HCT116 (cell line): ENCODE data around the gene LEFTY2. TPM values are rescaled to one million over a fixed set of nuclear protein-coding genes. Genes with fewer than 3 reads are reported as not detected.

ENCODE experiments used
- ATAC-seq: fragments of 200-7000 bp; cut with Tn5 transposase; 2 replicates; pipeline ENCODE4 v1.9.1; 2020; ENCODE audit warnings: mild to moderate bottlenecking, moderate library complexity
- BruUV-seq: library from RNA; stranded (reverse); fragments of 400-500 nt; replicated peaks from 2 replicates; lab custom pipeline; 2021; lab: Mats Ljungman, UMichigan
- CTCF ChIA-PET: fragments of 300-600 bp; sonication (Branson Sonifier 250); formaldehyde crosslinking; loops from one replicate; lab custom pipeline; 2021; ENCODE audit warnings: antibody characterized with exemption; lab: Charles Lee
- POLR2A ChIA-PET: fragments of 300-600, 350-600 bp; sonication (Branson Sonifier 250); formaldehyde crosslinking; loops from one replicate; lab custom pipeline; 2021; ENCODE audit warnings: antibody characterized with exemption; lab: Charles Lee
- RAD21 ChIA-PET, 2 experiments: fragments of 300-600 bp; sonication (Branson Sonifier 250); formaldehyde crosslinking; loops; one replicate each; lab custom pipeline; 2023; ENCODE audit warnings: low total read pairs in 2 of 2; ENCODE audit not compliant: uncharacterized antibody in 2 of 2, unreplicated experiment in 2 of 2, low non-redundant PET in 1 of 2; lab: Charles Lee
- DNase-seq: peaks from one replicate; pipeline ENCODE4 v3.0.0-alpha.2; 2010; ENCODE audit warnings: low read depth, low spot score
- H2AFZ ChIP-seq: fragments of 200-600 bp; shearing (Covaris generic), sonication (generic); 2 replicates; pipeline ENCODE4 v1.6.1; 2017; ENCODE audit warnings: low read depth, mixed run types, mixed read lengths, antibody characterized with exemption, low read length; ENCODE audit not compliant: poor library complexity, severe bottlenecking
- H3K27ac ChIP-seq: 2 replicates; pipeline ENCODE4 v1.5.1; 2012; ENCODE audit warnings: low read depth, low read length
- H3K27me3 ChIP-seq: fragments of 200-600 bp; sonication (generic); 2 replicates; pipeline ENCODE4 v1.6.1; 2016; ENCODE audit warnings: mixed run types, low read length, mixed read lengths; ENCODE audit not compliant: insufficient read depth
- H3K36me3 ChIP-seq, 2 experiments: fragments of 200-500 bp in 1 of 2; fragments of 200-600 bp in 1 of 2; sonication (Bioruptor generic) in 1 of 2; sonication (generic) in 1 of 2; 2 replicates each; pipeline versions ENCODE4 v1.5.1 to v1.6.1; 2014 to 2016; ENCODE audit warnings: low read length in 2 of 2, inconsistent platforms in 1 of 2, mixed read lengths in 1 of 2, mixed run types in 1 of 2; ENCODE audit not compliant: insufficient read depth in 2 of 2, control insufficient read depth in 1 of 2
- H3K4me1 ChIP-seq, 2 experiments: fragments of 200-600 bp in 1 of 2; sonication (generic) in 1 of 2; 2 replicates each; pipeline versions ENCODE4 v1.5.1 to v1.6.1; 2012 to 2017; ENCODE audit warnings: low read length in 2 of 2, inconsistent platforms in 1 of 2, mild to moderate bottlenecking in 1 of 2, mixed read lengths in 1 of 2, mixed run types in 1 of 2, moderate library complexity in 1 of 2; ENCODE audit not compliant: insufficient read depth in 2 of 2, control insufficient read depth in 1 of 2
- H3K4me2 ChIP-seq: fragments of 200-600 bp; sonication (generic); 2 replicates; pipeline ENCODE4 v1.6.1; 2017; ENCODE audit warnings: mixed run types, low read length, mixed read lengths
- H3K4me3 ChIP-seq, 2 experiments: fragments of 200-600 bp in 1 of 2; sonication (generic) in 1 of 2; replicated peaks in 1 of 2; 2 replicates each; pipeline ENCODE4 v1.5.1; 2011 to 2016; ENCODE audit warnings: low read length in 2 of 2, control low read depth in 1 of 2, low read depth in 1 of 2, mild to moderate bottlenecking in 1 of 2, mixed read lengths in 1 of 2, mixed run types in 1 of 2
- H3K79me2 ChIP-seq: fragments of 200-600 bp; sonication (generic); 2 replicates; pipeline ENCODE4 v1.6.1; 2017; ENCODE audit warnings: mild to moderate bottlenecking, mixed run types, low read length, moderate library complexity, mixed read lengths; ENCODE audit not compliant: insufficient read depth
- H3K9ac ChIP-seq: fragments of 200-600 bp; sonication (generic); 2 replicates; pipeline ENCODE4 v1.6.1; 2016; ENCODE audit warnings: low read length, mixed read lengths
- H3K9me2 ChIP-seq: fragments of 200-600 bp; sonication (generic), shearing (Covaris generic); 2 replicates; pipeline ENCODE4 v1.6.1; 2017; ENCODE audit warnings: mixed run types, mild to moderate bottlenecking, moderate library complexity; ENCODE audit not compliant: insufficient read depth
- H3K9me3 ChIP-seq, 2 experiments: fragments of 200-500 bp in 1 of 2; fragments of 200-600 bp in 1 of 2; sonication (Bioruptor generic) in 1 of 2; sonication (generic) in 1 of 2; 2 replicates each; pipeline ENCODE4 v1.6.1; 2014 to 2017; ENCODE audit warnings: low read length in 2 of 2, mixed read lengths in 2 of 2, inconsistent platforms in 1 of 2, low read depth in 1 of 2, mild to moderate bottlenecking in 1 of 2, mixed run types in 1 of 2, moderate library complexity in 1 of 2; ENCODE audit not compliant: control insufficient read depth in 1 of 2, insufficient read depth in 1 of 2
- H4K20me1 ChIP-seq: fragments of 200-600 bp; sonication (generic), shearing (Covaris generic); 2 replicates; pipeline ENCODE4 v1.6.1; 2017; ENCODE audit warnings: mixed run types, mild to moderate bottlenecking, moderate library complexity; ENCODE audit not compliant: insufficient read depth
- CEBPB ChIP-seq: IDR thresholded peaks from 2 replicates; pipeline ENCODE4 v1.6.1; 2012; ENCODE audit warnings: low read depth
- EGR1 ChIP-seq: IDR thresholded peaks from 2 replicates; pipeline ENCODE4 v1.6.1; 2012; ENCODE audit warnings: low read depth
- ELF1 ChIP-seq: IDR thresholded peaks from 2 replicates; pipeline ENCODE4 v1.6.1; 2012; ENCODE audit warnings: low read depth, borderline replicate concordance
- EZH2 ChIP-seq: fragments of 200-600 bp; sonication (generic); IDR thresholded peaks from 2 replicates; pipeline ENCODE4 v1.6.1; 2017; ENCODE audit warnings: antibody characterized with exemption, mixed run types
- EZH2phosphoT487 ChIP-seq: fragments of 200-600 bp; IDR thresholded peaks from 2 replicates; pipeline ENCODE4 v1.6.1; 2018; ENCODE audit warnings: antibody characterized with exemption, borderline replicate concordance
- JUND ChIP-seq: IDR thresholded peaks from 2 replicates; pipeline ENCODE4 v1.6.1; 2012
- POLR2A ChIP-seq: IDR thresholded peaks from 2 replicates; pipeline ENCODE4 v1.7.0; 2011; ENCODE audit warnings: borderline replicate concordance; ENCODE audit not compliant: insufficient read depth, insufficient read length; ENCODE audit errors: extremely low read depth
- POLR2AphosphoS5 ChIP-seq: IDR thresholded peaks from 2 replicates; pipeline ENCODE4 v1.6.1; 2011; ENCODE audit warnings: mild to moderate bottlenecking, low read depth, low read length, moderate library complexity
- RAD21 ChIP-seq: IDR thresholded peaks from 2 replicates; pipeline ENCODE4 v1.6.1; 2012; ENCODE audit warnings: low read depth, mild to moderate bottlenecking
- SIN3A ChIP-seq: IDR thresholded peaks from 2 replicates; pipeline ENCODE4 v1.6.1; 2012; ENCODE audit warnings: low read depth
- SP1 ChIP-seq: IDR thresholded peaks from 2 replicates; pipeline ENCODE4 v1.6.1; 2012; ENCODE audit warnings: low read depth
- SRF ChIP-seq: IDR thresholded peaks from 2 replicates; pipeline ENCODE4 v1.6.1; 2012; ENCODE audit warnings: low read depth
- TCF7L2 ChIP-seq: IDR thresholded peaks from 2 replicates; pipeline ENCODE4 v1.7.0; 2011; ENCODE audit warnings: borderline replicate concordance, inconsistent platforms; ENCODE audit not compliant: insufficient read depth, insufficient read length; ENCODE audit errors: extremely low read depth
- YY1 ChIP-seq: IDR thresholded peaks from 2 replicates; pipeline ENCODE4 v1.6.1; 2011; ENCODE audit warnings: low read length, low read depth, moderate library complexity, mild to moderate bottlenecking; ENCODE audit not compliant: insufficient replicate concordance; ENCODE audit errors: extremely low read depth
- ZFX ChIP-seq: fragments of 450-650 bp; IDR thresholded peaks from 2 replicates; pipeline ENCODE4 v1.6.1; 2017
- ZNF274 ChIP-seq: fragments of 200-500 bp; sonication (Bioruptor generic); IDR thresholded peaks from 2 replicates; pipeline ENCODE4 v1.6.1; 2014; ENCODE audit warnings: mild to moderate bottlenecking, low read depth, low read length, inconsistent platforms
- intact Hi-C: fragments of 100-400 bp; cut with micrococcal nuclease; formaldehyde crosslinking; loops from 2 replicates; pipeline ENCODE4 v1.10.0; 2022
- total RNA-seq: library from RNA; stranded (reverse); gene quantifications from one replicate; pipeline ENCODE4 v1.2.1, GENCODE V29; 2021; ENCODE audit not compliant: unreplicated experiment
- TF ChIP-seq, protein P1 (sequence below): IDR thresholded peaks from 2 replicates; pipeline ENCODE4 v1.6.1; 2011; ENCODE audit warnings: mild to moderate bottlenecking, low read length, moderate library complexity; ENCODE audit not compliant: insufficient replicate concordance; ENCODE audit errors: extremely low read depth
- TF ChIP-seq, protein P2 (sequence below): IDR thresholded peaks from 2 replicates; pipeline ENCODE4 v1.6.1; 2012; ENCODE audit warnings: low read depth

The LEFTY2 gene
- total RNA-seq, 1 experiment from 2014 or later: not detected

DNA sequence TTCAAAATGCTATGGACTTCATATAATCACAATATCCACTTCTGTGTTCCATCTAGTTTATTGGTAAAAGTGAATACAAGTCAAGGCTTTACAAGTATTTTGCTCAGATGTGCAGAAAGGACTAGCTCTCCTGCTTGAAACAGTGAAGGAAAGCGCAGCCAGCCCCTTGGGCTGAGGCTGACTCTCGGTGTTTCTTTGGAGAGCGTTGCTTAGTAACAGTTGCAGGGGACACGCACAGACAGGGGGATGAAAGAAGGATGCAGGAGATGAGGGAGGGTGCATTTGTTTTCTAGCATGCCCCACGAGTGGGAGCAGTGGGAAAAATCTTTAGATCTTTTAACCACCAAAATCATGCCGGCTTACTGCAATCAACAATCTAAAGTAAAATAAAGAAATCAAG is 26.1 kb downstream of the LEFTY2 start:
- POLR2A ChIA-PET: no interaction called here
- H4K20me1 ChIP-seq: no peaks in the 10 kb centered on the region

DNA sequence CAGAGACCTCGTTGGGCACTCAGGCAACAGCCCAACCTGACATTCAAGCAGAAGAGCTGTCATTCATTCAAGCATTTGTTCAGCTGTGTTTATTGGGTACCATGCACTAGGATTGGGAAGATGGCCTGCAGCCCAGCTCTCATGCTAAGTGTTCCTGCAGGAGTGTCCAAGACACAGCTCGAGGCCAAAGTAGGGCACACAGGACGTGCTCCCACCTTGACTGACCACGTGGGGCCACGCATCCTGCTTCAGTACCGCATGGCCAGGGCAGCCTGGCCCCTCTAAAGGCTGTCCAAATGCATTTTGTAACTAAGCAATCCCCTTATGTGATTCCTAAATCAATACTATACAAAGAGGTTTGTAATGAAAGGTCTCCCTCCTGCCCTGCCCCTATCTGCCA is 26.6 kb downstream of the LEFTY2 start:
- intact Hi-C loops: no loop called here
- DNase-seq (no peak), ATAC-seq (no peak)
- H3K27ac ChIP-seq: no peak overlapping the region
- H2AFZ ChIP-seq: no peak overlapping the region
- peaks cover 0 to 11% of the 10 kb centered on the region in 2 experiments; a peak in 3 of 4 replicates for H3K4me1 ChIP-seq
- no peaks in the 10 kb centered on the region for H4K20me1 ChIP-seq
- 0 out of 4 replicates have a peak, but pooled peaks cover 0 to under 1% of the 10 kb centered on the region in 2 experiments for H3K36me3 ChIP-seq
- POLR2A ChIA-PET: interaction anchor here (1.3 kb wide), 1 partner anchor 9 kb away, joined by 3 read pairs; the partner anchor contains the start of gene PYCR2
- no peaks in the 10 kb centered on the region for H3K79me2 ChIP-seq
- no peak overlapping the region for H3K4me3 ChIP-seq
- H3K9me3 ChIP-seq: no peaks in the 10 kb centered on the region
- no peaks in the 10 kb centered on the region for H3K9me2 ChIP-seq
- CTCF ChIA-PET: no interaction called here
- RAD21 ChIA-PET: no interaction called here
- no peaks in the 10 kb centered on the region for H3K27me3 ChIP-seq
- H3K4me2 ChIP-seq: no peak overlapping the region
- no TSS peak for BruUV-seq
- no peak overlapping the region for H3K9ac ChIP-seq
- TF ChIP-seq CEBPB: no peak
- no peak for TF ChIP-seq ZFX
- no peak for TF ChIP-seq POLR2AphosphoS5
- TF ChIP-seq EZH2phosphoT487: no peak
- no peak for TF ChIP-seq ELF1
- no peak for TF ChIP-seq POLR2A
- TF ChIP-seq ZNF274: no peak
- no peak for TF ChIP-seq JUND
- TF ChIP-seq, protein P1, sequence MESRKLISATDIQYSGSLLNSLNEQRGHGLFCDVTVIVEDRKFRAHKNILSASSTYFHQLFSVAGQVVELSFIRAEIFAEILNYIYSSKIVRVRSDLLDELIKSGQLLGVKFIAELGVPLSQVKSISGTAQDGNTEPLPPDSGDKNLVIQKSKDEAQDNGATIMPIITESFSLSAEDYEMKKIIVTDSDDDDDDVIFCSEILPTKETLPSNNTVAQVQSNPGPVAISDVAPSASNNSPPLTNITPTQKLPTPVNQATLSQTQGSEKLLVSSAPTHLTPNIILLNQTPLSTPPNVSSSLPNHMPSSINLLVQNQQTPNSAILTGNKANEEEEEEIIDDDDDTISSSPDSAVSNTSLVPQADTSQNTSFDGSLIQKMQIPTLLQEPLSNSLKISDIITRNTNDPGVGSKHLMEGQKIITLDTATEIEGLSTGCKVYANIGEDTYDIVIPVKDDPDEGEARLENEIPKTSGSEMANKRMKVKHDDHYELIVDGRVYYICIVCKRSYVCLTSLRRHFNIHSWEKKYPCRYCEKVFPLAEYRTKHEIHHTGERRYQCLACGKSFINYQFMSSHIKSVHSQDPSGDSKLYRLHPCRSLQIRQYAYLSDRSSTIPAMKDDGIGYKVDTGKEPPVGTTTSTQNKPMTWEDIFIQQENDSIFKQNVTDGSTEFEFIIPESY: no peak
- TF ChIP-seq, protein P2, sequence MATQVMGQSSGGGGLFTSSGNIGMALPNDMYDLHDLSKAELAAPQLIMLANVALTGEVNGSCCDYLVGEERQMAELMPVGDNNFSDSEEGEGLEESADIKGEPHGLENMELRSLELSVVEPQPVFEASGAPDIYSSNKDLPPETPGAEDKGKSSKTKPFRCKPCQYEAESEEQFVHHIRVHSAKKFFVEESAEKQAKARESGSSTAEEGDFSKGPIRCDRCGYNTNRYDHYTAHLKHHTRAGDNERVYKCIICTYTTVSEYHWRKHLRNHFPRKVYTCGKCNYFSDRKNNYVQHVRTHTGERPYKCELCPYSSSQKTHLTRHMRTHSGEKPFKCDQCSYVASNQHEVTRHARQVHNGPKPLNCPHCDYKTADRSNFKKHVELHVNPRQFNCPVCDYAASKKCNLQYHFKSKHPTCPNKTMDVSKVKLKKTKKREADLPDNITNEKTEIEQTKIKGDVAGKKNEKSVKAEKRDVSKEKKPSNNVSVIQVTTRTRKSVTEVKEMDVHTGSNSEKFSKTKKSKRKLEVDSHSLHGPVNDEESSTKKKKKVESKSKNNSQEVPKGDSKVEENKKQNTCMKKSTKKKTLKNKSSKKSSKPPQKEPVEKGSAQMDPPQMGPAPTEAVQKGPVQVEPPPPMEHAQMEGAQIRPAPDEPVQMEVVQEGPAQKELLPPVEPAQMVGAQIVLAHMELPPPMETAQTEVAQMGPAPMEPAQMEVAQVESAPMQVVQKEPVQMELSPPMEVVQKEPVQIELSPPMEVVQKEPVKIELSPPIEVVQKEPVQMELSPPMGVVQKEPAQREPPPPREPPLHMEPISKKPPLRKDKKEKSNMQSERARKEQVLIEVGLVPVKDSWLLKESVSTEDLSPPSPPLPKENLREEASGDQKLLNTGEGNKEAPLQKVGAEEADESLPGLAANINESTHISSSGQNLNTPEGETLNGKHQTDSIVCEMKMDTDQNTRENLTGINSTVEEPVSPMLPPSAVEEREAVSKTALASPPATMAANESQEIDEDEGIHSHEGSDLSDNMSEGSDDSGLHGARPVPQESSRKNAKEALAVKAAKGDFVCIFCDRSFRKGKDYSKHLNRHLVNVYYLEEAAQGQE: no peak
- no peak for TF ChIP-seq TCF7L2
- TF ChIP-seq RAD21: no peak

More for the DNA sequence above, 26.1 kb downstream of the LEFTY2 start:
- Histone ChIP-seq H3K4me2 (no peak overlapping the region), H3K4me3 (no peak overlapping the region), H3K9me2 (no peaks in the 10 kb centered on the region), H3K9me3 (no peaks in the 10 kb centered on the region), H3K4me1 (peaks cover 0 to 11% of the 10 kb centered on the region in 2 experiments; a peak in 3 of 4 replicates), H3K79me2 (no peaks in the 10 kb centered on the region), H3K9ac (no peak overlapping the region), H3K27me3 (no peaks in the 10 kb centered on the region), H3K36me3 (peaks cover 5 to 6% of the 10 kb centered on the region in 2 experiments; a peak in 1 of 4 replicates), H2AFZ (no peak overlapping the region), H3K27ac (no peak overlapping the region)
- ATAC-seq (no peak), DNase-seq (no peak)
- no TSS peak for BruUV-seq
- TF ChIP-seq EGR1: no peak
- no peak for TF ChIP-seq TCF7L2
- TF ChIP-seq EZH2phosphoT487: no peak
- TF ChIP-seq ZNF274: no peak
- no peak for TF ChIP-seq EZH2
- TF ChIP-seq YY1: no peak
- no peak for TF ChIP-seq SRF
- no peak for TF ChIP-seq ELF1
- no peak for TF ChIP-seq SP1
- no peak for TF ChIP-seq SIN3A
- TF ChIP-seq POLR2A: no peak
- CTCF ChIA-PET: no interaction called here
- RAD21 ChIA-PET: no interaction called here
- intact Hi-C loops: no loop called here
